GM12878 (cell line): ENCODE results near the gene MPEG1. TPM values are rescaled to one million over a fixed set of nuclear protein-coding genes. Genes with fewer than 3 reads are reported as not detected.
A peak's percentile ranks its signal among the peaks of the same experiment; 100 is the strongest.

Experiments
- ATF7 ChIP-seq: fragments of 450-650 bp; IDR thresholded peaks from 2 replicates; pipeline ENCODE4 v1.6.1; 2016; ENCODE audit warnings: low read depth, mild to moderate bottlenecking
- BRCA1 ChIP-seq: IDR thresholded peaks from 2 replicates; pipeline ENCODE4 v1.6.1; 2011; ENCODE audit warnings: low read depth, low read length, improper control_type of control experiment
- CBX3 ChIP-seq: fragments of 200-600 bp; sonication (generic); IDR thresholded peaks from 2 replicates; pipeline ENCODE4 v1.6.1; 2016; ENCODE audit warnings: low read depth, borderline replicate concordance
- CREM ChIP-seq: IDR thresholded peaks from 2 replicates; pipeline ENCODE4 v1.6.1; 2014; ENCODE audit warnings: antibody characterized with exemption, low read depth
- EP300 ChIP-seq, 2 experiments: fragments of 150-350 bp in 1 of 2; IDR thresholded peaks; 2 replicates each; pipeline ENCODE4 v1.6.1; 2011 to 2012; ENCODE audit warnings: low read depth in 2 of 2, low read length in 2 of 2, borderline replicate concordance in 1 of 2, improper control_type of control experiment in 1 of 2, inconsistent platforms in 1 of 2; ENCODE audit not compliant: control insufficient read depth in 1 of 2
- HCFC1 ChIP-seq: fragments of 150-350 bp; IDR thresholded peaks from 2 replicates; pipeline ENCODE4 v1.6.1; 2014; ENCODE audit warnings: low read length
- IRF4 ChIP-seq: IDR thresholded peaks from 2 replicates; pipeline ENCODE4 v1.6.1; 2011; ENCODE audit warnings: low read depth, low read length
- KAT2A ChIP-seq: conservative IDR thresholded peaks from 2 replicates; pipeline ENCODE4 v1.6.1; 2011; ENCODE audit warnings: low read depth, low read length; ENCODE audit not compliant: control insufficient read depth
- KLF5 ChIP-seq: fragments of 450-650 bp; IDR thresholded peaks from 2 replicates; pipeline ENCODE4 v1.6.1; 2014; ENCODE audit warnings: mild to moderate bottlenecking; ENCODE audit not compliant: partially characterized antibody
- MEF2B ChIP-seq: fragments of 450-650 bp; IDR thresholded peaks from 2 replicates; pipeline ENCODE4 v1.6.1; 2018; ENCODE audit warnings: mild to moderate bottlenecking, moderate library complexity; ENCODE audit not compliant: partially characterized antibody, poor library complexity, severe bottlenecking
- NBN ChIP-seq: fragments of 450-650 bp; IDR thresholded peaks from 2 replicates; pipeline ENCODE4 v1.6.1; 2016
- NFYB ChIP-seq: IDR thresholded peaks from 2 replicates; pipeline ENCODE4 v1.6.1; 2011; ENCODE audit warnings: low read depth, mild to moderate bottlenecking, low read length, improper control_type of control experiment, moderate library complexity; ENCODE audit not compliant: insufficient read depth
- NKRF ChIP-seq: fragments of 450-650 bp; conservative IDR thresholded peaks from 2 replicates; pipeline ENCODE4 v1.6.1; 2017; ENCODE audit warnings: mild to moderate bottlenecking, moderate library complexity
- NR2F1 ChIP-seq: fragments of 450-650 bp; conservative IDR thresholded peaks from 2 replicates; pipeline ENCODE4 v1.6.1; 2017; ENCODE audit warnings: mild to moderate bottlenecking
- PAX5 ChIP-seq: IDR thresholded peaks from 2 replicates; pipeline ENCODE4 v1.6.1; 2011; ENCODE audit warnings: low read depth, low read length, borderline replicate concordance
- REST ChIP-seq: IDR thresholded peaks from 2 replicates; pipeline ENCODE4 v1.6.1; 2012; ENCODE audit warnings: mild to moderate bottlenecking, low read depth, low read length
- SMAD1 ChIP-seq: fragments of 450-650 bp; IDR thresholded peaks from 2 replicates; pipeline ENCODE4 v1.6.1; 2018; ENCODE audit warnings: mild to moderate bottlenecking, low read depth; ENCODE audit not compliant: partially characterized antibody
- STAT1 ChIP-seq: fragments of 450-650 bp; conservative IDR thresholded peaks from 2 replicates; pipeline ENCODE4 v1.6.1; 2014; ENCODE audit warnings: antibody characterized with exemption, mild to moderate bottlenecking
- WRNIP1 ChIP-seq: IDR thresholded peaks from 2 replicates; pipeline ENCODE4 v1.6.1; 2011; ENCODE audit warnings: low read depth, low read length, improper control_type of control experiment, borderline replicate concordance
- ZNF24 ChIP-seq: fragments of 450-650 bp; IDR thresholded peaks from 2 replicates; pipeline ENCODE4 v1.6.1; 2017; ENCODE audit warnings: antibody characterized with exemption, mild to moderate bottlenecking
- polyA plus RNA-seq, 11 experiments: library from polyadenylated mRNA; depleted of rRNA in 4 of 11; unstranded in 6 of 11; stranded (reverse) in 5 of 11; fragments of >200 nt; fragmentation: Nextera tagmentation in 4 of 11; fragmentation: Illumina TruSeq in 1 of 11; extraction: Ambion mirVana in 4 of 11; extraction: Trizol in 1 of 11; gene quantifications; 1 replicate in 1 of 11; 2 replicates in 10 of 11; pipeline versions ENCODE4 v1.2.1 to v1.2.3, GENCODE V29; 2011 to 2016; ENCODE audit warnings: inconsistent platforms in 2 of 11, missing spikeins in 2 of 11, low read depth in 1 of 11
- total RNA-seq, 4 experiments: library from RNA; depleted of rRNA in 3 of 4; stranded (reverse); fragments of >200 nt in 3 of 4; fragmentation: Illumina TruSeq in 1 of 4; extraction: Trizol in 1 of 4; gene quantifications; 2 replicates each; pipeline versions ENCODE4 v1.2.1 to v1.2.3, GENCODE V29; 2013 to 2021
- TF ChIP-seq, protein P1 (sequence below): fragments of 150-350 bp; IDR thresholded peaks from 2 replicates; pipeline ENCODE4 v1.6.1; 2016; ENCODE audit warnings: low read depth, low read length

The MPEG1 gene
- total and polyA plus RNA-seq, 10 of the 15 experiments (the other 5 are each of a cell fraction or from before 2014, with no cell fraction given), result 1.3 to 15.6 (median 11.7) TPM; not detected in 1

DNA sequence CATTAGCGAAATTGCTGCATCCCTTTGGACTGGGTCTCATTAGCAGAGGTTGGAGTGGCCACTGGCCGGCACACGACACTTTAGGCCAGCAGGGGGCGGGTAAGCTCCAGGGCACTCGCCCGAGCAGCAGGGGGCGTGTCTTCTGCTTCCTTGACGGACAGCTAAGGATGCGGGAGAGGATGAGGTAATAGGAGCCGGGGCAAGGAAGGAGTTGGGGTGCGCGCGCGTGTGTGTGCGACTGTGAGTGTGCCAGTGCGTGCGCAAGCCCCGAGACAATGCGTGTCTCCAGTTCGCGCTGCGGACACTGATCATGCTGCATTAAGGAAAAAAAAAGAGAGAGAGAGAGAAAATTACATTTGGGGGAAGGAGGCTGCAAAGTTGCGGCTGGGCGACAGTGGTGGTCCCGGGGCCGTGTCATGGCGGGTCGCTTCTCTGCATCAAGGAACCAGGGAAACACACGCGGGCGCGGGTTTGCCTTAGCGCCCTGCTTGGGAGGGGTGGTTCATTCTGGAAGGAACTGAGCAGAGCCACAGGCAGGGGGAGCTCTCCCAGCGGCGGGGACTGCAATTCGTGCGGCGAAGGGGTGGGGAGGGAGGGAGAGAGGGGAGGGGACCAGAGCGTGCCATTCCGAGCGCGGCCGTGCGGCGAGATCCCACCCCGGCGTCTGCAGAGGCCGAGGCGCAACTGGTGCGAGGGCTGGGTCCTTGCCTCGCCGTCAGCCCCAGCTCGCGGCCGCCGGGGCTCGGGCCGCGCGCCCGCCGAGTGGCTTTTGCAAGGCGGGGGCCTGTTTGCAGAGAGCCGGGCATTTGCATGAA, 41.0 kb downstream of the MPEG1 start, which contains the start of gene DTX4 (continued):
- no peak for TF ChIP-seq REST
- TF ChIP-seq NBN, result peak; percentile 98
- peak; percentile 38 for TF ChIP-seq HCFC1
- TF ChIP-seq WRNIP1, result no peak
- TF ChIP-seq, protein P1, sequence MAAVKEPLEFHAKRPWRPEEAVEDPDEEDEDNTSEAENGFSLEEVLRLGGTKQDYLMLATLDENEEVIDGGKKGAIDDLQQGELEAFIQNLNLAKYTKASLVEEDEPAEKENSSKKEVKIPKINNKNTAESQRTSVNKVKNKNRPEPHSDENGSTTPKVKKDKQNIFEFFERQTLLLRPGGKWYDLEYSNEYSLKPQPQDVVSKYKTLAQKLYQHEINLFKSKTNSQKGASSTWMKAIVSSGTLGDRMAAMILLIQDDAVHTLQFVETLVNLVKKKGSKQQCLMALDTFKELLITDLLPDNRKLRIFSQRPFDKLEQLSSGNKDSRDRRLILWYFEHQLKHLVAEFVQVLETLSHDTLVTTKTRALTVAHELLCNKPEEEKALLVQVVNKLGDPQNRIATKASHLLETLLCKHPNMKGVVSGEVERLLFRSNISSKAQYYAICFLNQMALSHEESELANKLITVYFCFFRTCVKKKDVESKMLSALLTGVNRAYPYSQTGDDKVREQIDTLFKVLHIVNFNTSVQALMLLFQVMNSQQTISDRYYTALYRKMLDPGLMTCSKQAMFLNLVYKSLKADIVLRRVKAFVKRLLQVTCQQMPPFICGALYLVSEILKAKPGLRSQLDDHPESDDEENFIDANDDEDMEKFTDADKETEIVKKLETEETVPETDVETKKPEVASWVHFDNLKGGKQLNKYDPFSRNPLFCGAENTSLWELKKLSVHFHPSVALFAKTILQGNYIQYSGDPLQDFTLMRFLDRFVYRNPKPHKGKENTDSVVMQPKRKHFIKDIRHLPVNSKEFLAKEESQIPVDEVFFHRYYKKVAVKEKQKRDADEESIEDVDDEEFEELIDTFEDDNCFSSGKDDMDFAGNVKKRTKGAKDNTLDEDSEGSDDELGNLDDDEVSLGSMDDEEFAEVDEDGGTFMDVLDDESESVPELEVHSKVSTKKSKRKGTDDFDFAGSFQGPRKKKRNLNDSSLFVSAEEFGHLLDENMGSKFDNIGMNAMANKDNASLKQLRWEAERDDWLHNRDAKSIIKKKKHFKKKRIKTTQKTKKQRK, result no peak
- TF ChIP-seq IRF4, result no peak
- no peak for TF ChIP-seq KAT2A
- no peak for TF ChIP-seq BRCA1
- peak; percentile 38; the same call in 1 of the 2 replicates for TF ChIP-seq NR2F1
- 0 out of 2 replicates have a peak, but pooled peaks have one; percentile 13 for TF ChIP-seq ZNF24
- 0 out of 2 replicates have a peak, but pooled peaks have one; percentile 53 for TF ChIP-seq NKRF
- TF ChIP-seq NFYB, result no peak
- peak; percentile 84; the same call in 1 of the 2 replicates for TF ChIP-seq STAT1
- peak; percentile 21 for TF ChIP-seq CREM
- no peak for TF ChIP-seq EP300 (IDR thresholded peaks at IDR 0.05; ENCODE audit: borderline replicate concordance in 1 of 2, control insufficient read depth in 1 of 2, low read depth in 2 of 2, low read length in 2 of 2)
- TF ChIP-seq SMAD1, result peak; percentile 43
- TF ChIP-seq KLF5, result peak; percentile 59
- TF ChIP-seq CBX3, result no peak
- peak; percentile 97 for TF ChIP-seq ATF7
- TF ChIP-seq PAX5, result peak; percentile 67; the same call in 1 of the 2 replicates
- peak; percentile 20 for TF ChIP-seq MEF2B
